HepG2 (cell line): Measurements from ENCODE around the gene PAX4. TPM values are rescaled to one million over a fixed set of nuclear protein-coding genes. Genes with fewer than 3 reads are reported as not detected.
A peak's percentile ranks its signal among the peaks of the same experiment; 100 is the strongest.

Experiments used
- FOXC1 ChIP-seq: sonication (generic); formaldehyde crosslinking; IDR thresholded peaks from 2 replicates; pipeline ENCODE4 v1.8.0; 2022; ENCODE audit warnings: mild to moderate bottlenecking, missing genetic modification reagents, borderline replicate concordance
- KAT8 ChIP-seq: IDR thresholded peaks from 2 replicates; pipeline ENCODE4 v1.6.1; 2016; ENCODE audit warnings: missing genetic modification reagents, missing compliant biosample characterization
- KLF16 ChIP-seq, 2 experiments: sonication (generic) in 1 of 2; formaldehyde crosslinking in 1 of 2; IDR thresholded peaks; 2 replicates each; pipeline versions ENCODE4 v1.6.1 to v1.8.0; 2016 to 2023; ENCODE audit warnings: missing genetic modification reagents in 2 of 2, missing compliant biosample characterization in 1 of 2
- MYC ChIP-seq: sonication (generic); formaldehyde crosslinking; IDR thresholded peaks from 2 replicates; pipeline ENCODE4 v1.9.0; 2021; ENCODE audit warnings: missing genetic modification reagents, borderline replicate concordance
- POGZ ChIP-seq: sonication (generic); formaldehyde crosslinking; IDR thresholded peaks from 2 replicates; pipeline ENCODE4 v1.4.0; 2020; ENCODE audit warnings: mild to moderate bottlenecking, missing genetic modification reagents
- RARA ChIP-seq: IDR thresholded peaks from 2 replicates; pipeline ENCODE4 v1.6.1; 2016; ENCODE audit warnings: missing genetic modification reagents, missing compliant biosample characterization
- RXRA ChIP-seq: sonication (generic); formaldehyde crosslinking; IDR thresholded peaks from 2 replicates; pipeline ENCODE4 v1.5.1; 2020; ENCODE audit warnings: missing genetic modification reagents
- ZFX ChIP-seq: sonication (generic); formaldehyde crosslinking; IDR thresholded peaks from 2 replicates; pipeline ENCODE4 v1.4.0; 2020; ENCODE audit warnings: mild to moderate bottlenecking, low read depth, missing genetic modification reagents, moderate library complexity
- ZMAT3 ChIP-seq: sonication (generic); formaldehyde crosslinking; conservative IDR thresholded peaks from 2 replicates; pipeline ENCODE4 v1.7.0; 2021; ENCODE audit warnings: missing genetic modification reagents
- ZNF225 ChIP-seq: sonication (generic); formaldehyde crosslinking; IDR thresholded peaks from 2 replicates; pipeline ENCODE4 v1.4.0; 2020; ENCODE audit warnings: mild to moderate bottlenecking, missing genetic modification reagents
- ZNF782 ChIP-seq: sonication (generic); formaldehyde crosslinking; IDR thresholded peaks from 2 replicates; pipeline ENCODE4 v1.4.0; 2020; ENCODE audit warnings: missing genetic modification reagents, mild to moderate bottlenecking, borderline replicate concordance
- polyA plus RNA-seq, 8 experiments: library from polyadenylated mRNA; depleted of rRNA in 3 of 8; stranded (reverse) in 7 of 8; unstranded in 1 of 8; fragments of >200 nt; fragmentation: Illumina TruSeq in 4 of 8; extraction: Trizol in 4 of 8; gene quantifications; 2 replicates each; pipeline versions ENCODE4 v1.2.1 to v1.2.3, GENCODE V29; 2011 to 2016; ENCODE audit warnings: low read depth in 4 of 8, missing spikeins in 1 of 8, mixed read lengths in 1 of 8; ENCODE audit not compliant: insufficient read depth in 1 of 8
- total RNA-seq, 5 experiments: library from RNA; depleted of rRNA; stranded (reverse); fragments of >200 nt; fragmentation: Illumina TruSeq; extraction: Trizol; gene quantifications; 2 replicates each; pipeline ENCODE4 v1.2.3, GENCODE V29; 2016; ENCODE audit warnings: low read depth in 1 of 5
- TF ChIP-seq, protein P1 (sequence below): sonication (generic); formaldehyde crosslinking; IDR thresholded peaks from 2 replicates; pipeline ENCODE4 v1.5.0; 2020; ENCODE audit warnings: missing genetic modification reagents
- TF ChIP-seq, protein P2 (sequence below): sonication (generic); formaldehyde crosslinking; conservative IDR thresholded peaks from 2 replicates; pipeline ENCODE4 v1.8.1; 2023; ENCODE audit warnings: missing genetic modification reagents
- TF ChIP-seq, protein P3 (sequence below): sonication (generic); formaldehyde crosslinking; IDR thresholded peaks from 2 replicates; pipeline ENCODE4 v1.4.0; 2020; ENCODE audit warnings: missing genetic modification reagents, borderline replicate concordance
- TF ChIP-seq, protein P4 (sequence below), 2 experiments: sonication (generic) in 1 of 2; formaldehyde crosslinking in 1 of 2; IDR thresholded peaks; 2 replicates each; pipeline versions ENCODE4 v1.4.0 to v1.6.1; 2018 to 2020; ENCODE audit warnings: missing genetic modification reagents in 2 of 2, borderline replicate concordance in 1 of 2, low read depth in 1 of 2, mild to moderate bottlenecking in 1 of 2, missing biosample characterization in 1 of 2

Gene PAX4
- total and polyA plus RNA-seq, 2 of the 13 experiments (the other 11 are each of a cell fraction or from before 2014, with no cell fraction given) = not detected

DNA sequence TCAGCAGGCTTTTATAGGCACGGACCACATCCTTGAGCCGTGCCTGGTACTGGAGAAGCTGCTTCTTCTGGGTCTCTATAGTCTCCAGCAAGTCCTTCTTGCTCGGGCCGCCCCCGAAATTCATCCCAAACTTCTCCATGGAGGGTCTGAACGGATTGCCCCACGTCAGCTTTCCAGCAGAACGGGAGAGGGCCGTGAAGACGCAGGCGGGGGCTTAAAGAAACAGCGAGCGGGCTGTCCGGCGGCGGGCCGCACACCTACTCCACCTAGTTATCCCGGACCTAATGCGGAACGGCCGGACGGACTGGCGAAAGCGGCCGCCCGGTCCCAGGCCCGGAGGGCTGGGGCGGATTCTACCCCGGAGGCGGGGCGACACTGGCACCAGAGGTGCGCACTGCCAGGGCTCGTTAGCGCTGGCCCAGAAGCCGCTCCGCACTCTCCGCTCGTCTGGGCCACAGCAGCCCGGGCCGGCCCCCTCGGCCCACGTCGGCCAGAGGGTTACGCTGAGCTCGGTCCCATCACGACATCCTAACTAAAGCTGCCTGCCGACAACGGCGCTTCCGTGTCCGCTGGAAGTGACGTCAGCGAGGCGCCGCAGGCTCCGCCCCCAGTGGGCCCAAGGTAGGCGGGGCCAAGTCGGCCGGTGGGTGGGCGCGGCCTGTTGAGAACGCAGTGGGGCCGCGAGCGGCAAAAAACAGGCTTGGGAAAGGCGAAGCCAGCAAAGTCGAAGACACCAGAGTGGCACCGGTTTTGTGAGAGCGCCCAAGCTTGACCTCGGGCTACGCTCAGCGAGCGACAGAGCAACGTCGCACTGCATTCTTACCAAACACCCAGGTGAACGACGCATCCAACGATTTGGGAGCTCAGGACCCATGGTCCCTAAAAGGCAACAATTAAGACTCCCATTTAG lies 32.6 kb downstream of the PAX4 start, which contains the start of gene GCC1 (continued):
- TF ChIP-seq ZNF782 (peak; percentile 79; the same call in 1 of the 2 replicates), ZFX (CRISPR knock-in tag) (peak; percentile 94), ZNF225 (CRISPR knock-in tag) (0 out of 2 replicates have a peak, but pooled peaks have one; percentile 29), FOXC1 (peak; percentile 80), RARA (CRISPR knock-in tag) (no peak), POGZ (peak; percentile 91; the same call in 1 of the 2 replicates), KAT8 (CRISPR knock-in tag) (peak; percentile 96), ZMAT3 (CRISPR knock-in tag) (no peak; the same call in 1 of the 2 replicates), MYC (CRISPR knock-in tag) (no peak; the same call in none of the 2 replicates), KLF16 (CRISPR knock-in tag; IDR thresholded peaks at IDR 0.05) (peak in 1 of 2 experiments; percentile 51; a peak in 1 of 4 replicates), RXRA (CRISPR knock-in tag) (peak; percentile 65)
- TF ChIP-seq, protein P1, sequence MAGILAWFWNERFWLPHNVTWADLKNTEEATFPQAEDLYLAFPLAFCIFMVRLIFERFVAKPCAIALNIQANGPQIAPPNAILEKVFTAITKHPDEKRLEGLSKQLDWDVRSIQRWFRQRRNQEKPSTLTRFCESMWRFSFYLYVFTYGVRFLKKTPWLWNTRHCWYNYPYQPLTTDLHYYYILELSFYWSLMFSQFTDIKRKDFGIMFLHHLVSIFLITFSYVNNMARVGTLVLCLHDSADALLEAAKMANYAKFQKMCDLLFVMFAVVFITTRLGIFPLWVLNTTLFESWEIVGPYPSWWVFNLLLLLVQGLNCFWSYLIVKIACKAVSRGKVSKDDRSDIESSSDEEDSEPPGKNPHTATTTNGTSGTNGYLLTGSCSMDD (CRISPR knock-in tag) = no peak
- TF ChIP-seq, protein P2, sequence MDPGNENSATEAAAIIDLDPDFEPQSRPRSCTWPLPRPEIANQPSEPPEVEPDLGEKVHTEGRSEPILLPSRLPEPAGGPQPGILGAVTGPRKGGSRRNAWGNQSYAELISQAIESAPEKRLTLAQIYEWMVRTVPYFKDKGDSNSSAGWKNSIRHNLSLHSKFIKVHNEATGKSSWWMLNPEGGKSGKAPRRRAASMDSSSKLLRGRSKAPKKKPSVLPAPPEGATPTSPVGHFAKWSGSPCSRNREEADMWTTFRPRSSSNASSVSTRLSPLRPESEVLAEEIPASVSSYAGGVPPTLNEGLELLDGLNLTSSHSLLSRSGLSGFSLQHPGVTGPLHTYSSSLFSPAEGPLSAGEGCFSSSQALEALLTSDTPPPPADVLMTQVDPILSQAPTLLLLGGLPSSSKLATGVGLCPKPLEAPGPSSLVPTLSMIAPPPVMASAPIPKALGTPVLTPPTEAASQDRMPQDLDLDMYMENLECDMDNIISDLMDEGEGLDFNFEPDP = peak; percentile 92; the same call in 1 of the 2 replicates
- TF ChIP-seq, protein P3, sequence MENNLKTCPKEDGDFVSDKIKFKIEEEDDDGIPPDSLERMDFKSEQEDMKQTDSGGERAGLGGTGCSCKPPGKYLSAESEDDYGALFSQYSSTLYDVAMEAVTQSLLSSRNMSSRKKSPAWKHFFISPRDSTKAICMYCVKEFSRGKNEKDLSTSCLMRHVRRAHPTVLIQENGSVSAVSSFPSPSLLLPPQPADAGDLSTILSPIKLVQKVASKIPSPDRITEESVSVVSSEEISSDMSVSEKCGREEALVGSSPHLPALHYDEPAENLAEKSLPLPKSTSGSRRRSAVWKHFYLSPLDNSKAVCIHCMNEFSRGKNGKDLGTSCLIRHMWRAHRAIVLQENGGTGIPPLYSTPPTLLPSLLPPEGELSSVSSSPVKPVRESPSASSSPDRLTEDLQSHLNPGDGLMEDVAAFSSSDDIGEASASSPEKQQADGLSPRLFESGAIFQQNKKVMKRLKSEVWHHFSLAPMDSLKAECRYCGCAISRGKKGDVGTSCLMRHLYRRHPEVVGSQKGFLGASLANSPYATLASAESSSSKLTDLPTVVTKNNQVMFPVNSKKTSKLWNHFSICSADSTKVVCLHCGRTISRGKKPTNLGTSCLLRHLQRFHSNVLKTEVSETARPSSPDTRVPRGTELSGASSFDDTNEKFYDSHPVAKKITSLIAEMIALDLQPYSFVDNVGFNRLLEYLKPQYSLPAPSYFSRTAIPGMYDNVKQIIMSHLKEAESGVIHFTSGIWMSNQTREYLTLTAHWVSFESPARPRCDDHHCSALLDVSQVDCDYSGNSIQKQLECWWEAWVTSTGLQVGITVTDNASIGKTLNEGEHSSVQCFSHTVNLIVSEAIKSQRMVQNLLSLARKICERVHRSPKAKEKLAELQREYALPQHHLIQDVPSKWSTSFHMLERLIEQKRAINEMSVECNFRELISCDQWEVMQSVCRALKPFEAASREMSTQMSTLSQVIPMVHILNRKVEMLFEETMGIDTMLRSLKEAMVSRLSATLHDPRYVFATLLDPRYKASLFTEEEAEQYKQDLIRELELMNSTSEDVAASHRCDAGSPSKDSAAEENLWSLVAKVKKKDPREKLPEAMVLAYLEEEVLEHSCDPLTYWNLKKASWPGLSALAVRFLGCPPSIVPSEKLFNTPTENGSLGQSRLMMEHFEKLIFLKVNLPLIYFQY (CRISPR knock-in tag) = no peak; the same call in 1 of the 2 replicates
- TF ChIP-seq, protein P4, sequence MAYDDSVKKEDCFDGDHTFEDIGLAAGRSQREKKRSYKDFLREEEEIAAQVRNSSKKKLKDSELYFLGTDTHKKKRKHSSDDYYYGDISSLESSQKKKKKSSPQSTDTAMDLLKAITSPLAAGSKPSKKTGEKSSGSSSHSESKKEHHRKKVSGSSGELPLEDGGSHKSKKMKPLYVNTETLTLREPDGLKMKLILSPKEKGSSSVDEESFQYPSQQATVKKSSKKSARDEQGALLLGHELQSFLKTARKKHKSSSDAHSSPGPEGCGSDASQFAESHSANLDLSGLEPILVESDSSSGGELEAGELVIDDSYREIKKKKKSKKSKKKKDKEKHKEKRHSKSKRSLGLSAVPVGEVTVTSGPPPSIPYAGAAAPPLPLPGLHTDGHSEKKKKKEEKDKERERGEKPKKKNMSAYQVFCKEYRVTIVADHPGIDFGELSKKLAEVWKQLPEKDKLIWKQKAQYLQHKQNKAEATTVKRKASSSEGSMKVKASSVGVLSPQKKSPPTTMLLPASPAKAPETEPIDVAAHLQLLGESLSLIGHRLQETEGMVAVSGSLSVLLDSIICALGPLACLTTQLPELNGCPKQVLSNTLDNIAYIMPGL (CRISPR knock-in tag; IDR thresholded peaks at IDR 0.05; ENCODE audit: borderline replicate concordance in 1 of 2, low read depth in 1 of 2) = peak; percentile 56 to 74; a peak in 3 of 4 replicates
